Thyroid gland (tissue), 4 donors: Measurements from ENCODE around the gene PXDN. TPM values are rescaled to one million over a fixed set of nuclear protein-coding genes. Genes with fewer than 3 reads are reported as not detected.

ENCODE experiments used
- DNase-seq, 2 donors: peaks; one replicate each; pipeline ENCODE4 v3.0.0-alpha.2; 2019
- H3K27ac ChIP-seq, 3 donors: fragments of 200-600 bp; sonication (generic); 1 replicate in 2 of 3; 2 replicates in 1 of 3; pipeline ENCODE4 v1.5.1; 2016 to 2019; ENCODE audit warnings: mild to moderate bottlenecking in 1 of 3, moderate library complexity in 1 of 3
- H3K27me3 ChIP-seq: fragments of 200-600 bp; sonication (generic); one replicate; pipeline ENCODE4 v1.5.1; 2019
- H3K36me3 ChIP-seq, 2 donors: fragments of 200-600 bp; sonication (generic); one replicate each; pipeline ENCODE4 v1.5.1; 2016 to 2019
- H3K4me1 ChIP-seq, 2 donors: fragments of 200-600 bp; sonication (generic); one replicate each; pipeline ENCODE4 v1.5.1; 2017 to 2019
- H3K4me3 ChIP-seq, 3 donors: fragments of 200-600 bp; sonication (generic); replicated peaks in 1 of 3; 1 replicate in 2 of 3; 2 replicates in 1 of 3; pipeline ENCODE4 v1.5.1; 2016; ENCODE audit warnings: mild to moderate bottlenecking in 1 of 3
- H3K9me3 ChIP-seq: fragments of 200-600 bp; sonication (generic); one replicate; pipeline ENCODE4 v1.5.1; 2017
- POLR2A ChIP-seq, 2 donors: fragments of 450-650 bp; IDR thresholded peaks; one replicate each; pipeline ENCODE4 v1.6.1; 2017; ENCODE audit warnings: antibody characterized with exemption in 2 of 2, mild to moderate bottlenecking in 2 of 2, moderate library complexity in 1 of 2
- WGBS, 2 donors: methylation state at CpG; one replicate each; pipeline ENCODE4 v1.1.5; 2017; 5-methylcytosine and 5-hydroxymethylcytosine counted together
- intact Hi-C: fragments of 100-400 bp; cut with DNase I; formaldehyde crosslinking; loops from one replicate; pipeline ENCODE4 v1.15.1; 2023
- total RNA-seq, 4 donors: library from RNA; depleted of rRNA; stranded (reverse); fragments of >200 nt; gene quantifications; one replicate each; pipeline ENCODE4 v1.2.3, GENCODE V29; 2016
- TF ChIP-seq, protein P1 (sequence below), 6 experiments: fragments of 200-600 bp in 3 of 6; fragments of 450-650 bp in 3 of 6; sonication (generic) in 3 of 6; IDR thresholded peaks; one replicate each; pipeline ENCODE4 v1.5.1; 2016 to 2019; ENCODE audit warnings: antibody characterized with exemption in 6 of 6, mild to moderate bottlenecking in 2 of 6, inconsistent platforms in 1 of 6, moderate library complexity in 1 of 6

PXDN gene
- total RNA-seq, 4 donors from 2014 or later: 6.9 to 17.3 (median 13.6) TPM

DNA sequence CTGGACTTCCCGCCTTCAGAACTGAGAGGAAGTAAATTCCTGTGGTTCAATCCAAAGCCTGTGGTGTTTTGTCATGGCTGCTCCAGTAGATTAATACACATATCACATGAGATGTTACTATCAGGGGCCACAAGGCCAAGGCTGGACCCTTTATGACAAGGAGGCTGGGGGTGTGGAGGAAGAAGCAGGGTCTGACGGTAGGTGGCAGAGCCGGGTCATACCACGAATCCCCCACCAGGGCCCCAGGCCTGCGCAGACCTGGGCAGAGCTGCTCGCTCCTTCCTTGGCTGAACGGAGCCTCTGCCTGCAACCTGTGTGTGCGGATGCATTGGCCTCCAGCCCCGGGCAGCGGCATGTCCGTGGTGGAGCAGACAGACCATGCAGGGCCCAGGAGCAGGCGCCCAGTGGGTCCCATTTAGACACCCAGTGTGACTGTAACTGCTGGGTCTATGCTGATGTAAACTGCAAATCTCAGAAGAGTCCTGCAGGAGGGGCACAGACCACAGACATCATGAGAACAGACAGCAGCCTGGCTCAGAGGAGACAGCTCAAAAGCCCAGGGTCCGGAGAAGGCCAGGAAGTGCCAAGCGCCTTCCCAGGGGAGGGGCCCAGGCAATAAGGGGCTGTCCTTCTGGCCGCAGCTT, 155.2 kb downstream of the PXDN start:
- TF ChIP-seq POLR2A (IDR thresholded peaks at IDR 0.05): no peak
- TF ChIP-seq, protein P1, sequence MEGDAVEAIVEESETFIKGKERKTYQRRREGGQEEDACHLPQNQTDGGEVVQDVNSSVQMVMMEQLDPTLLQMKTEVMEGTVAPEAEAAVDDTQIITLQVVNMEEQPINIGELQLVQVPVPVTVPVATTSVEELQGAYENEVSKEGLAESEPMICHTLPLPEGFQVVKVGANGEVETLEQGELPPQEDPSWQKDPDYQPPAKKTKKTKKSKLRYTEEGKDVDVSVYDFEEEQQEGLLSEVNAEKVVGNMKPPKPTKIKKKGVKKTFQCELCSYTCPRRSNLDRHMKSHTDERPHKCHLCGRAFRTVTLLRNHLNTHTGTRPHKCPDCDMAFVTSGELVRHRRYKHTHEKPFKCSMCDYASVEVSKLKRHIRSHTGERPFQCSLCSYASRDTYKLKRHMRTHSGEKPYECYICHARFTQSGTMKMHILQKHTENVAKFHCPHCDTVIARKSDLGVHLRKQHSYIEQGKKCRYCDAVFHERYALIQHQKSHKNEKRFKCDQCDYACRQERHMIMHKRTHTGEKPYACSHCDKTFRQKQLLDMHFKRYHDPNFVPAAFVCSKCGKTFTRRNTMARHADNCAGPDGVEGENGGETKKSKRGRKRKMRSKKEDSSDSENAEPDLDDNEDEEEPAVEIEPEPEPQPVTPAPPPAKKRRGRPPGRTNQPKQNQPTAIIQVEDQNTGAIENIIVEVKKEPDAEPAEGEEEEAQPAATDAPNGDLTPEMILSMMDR (IDR thresholded peaks at IDR 0.05): no peak
- WGBS, 2 donors: 74 to 89% methylated on average over 3 to 10 of the region's 15 CpGs
- Histone ChIP-seq H3K27me3 (no peaks in the 10 kb centered on the region), H3K4me3 (no peak overlapping the region), H3K4me1 (peaks cover 0 to 19% of the 10 kb centered on the region in 2 donors), H3K36me3 (no peaks in the 10 kb centered on the region), H3K9me3 (no peaks in the 10 kb centered on the region), H3K27ac (no peak overlapping the region)
- DNase-seq: no peak
- intact Hi-C loops: no loop called here

DNA sequence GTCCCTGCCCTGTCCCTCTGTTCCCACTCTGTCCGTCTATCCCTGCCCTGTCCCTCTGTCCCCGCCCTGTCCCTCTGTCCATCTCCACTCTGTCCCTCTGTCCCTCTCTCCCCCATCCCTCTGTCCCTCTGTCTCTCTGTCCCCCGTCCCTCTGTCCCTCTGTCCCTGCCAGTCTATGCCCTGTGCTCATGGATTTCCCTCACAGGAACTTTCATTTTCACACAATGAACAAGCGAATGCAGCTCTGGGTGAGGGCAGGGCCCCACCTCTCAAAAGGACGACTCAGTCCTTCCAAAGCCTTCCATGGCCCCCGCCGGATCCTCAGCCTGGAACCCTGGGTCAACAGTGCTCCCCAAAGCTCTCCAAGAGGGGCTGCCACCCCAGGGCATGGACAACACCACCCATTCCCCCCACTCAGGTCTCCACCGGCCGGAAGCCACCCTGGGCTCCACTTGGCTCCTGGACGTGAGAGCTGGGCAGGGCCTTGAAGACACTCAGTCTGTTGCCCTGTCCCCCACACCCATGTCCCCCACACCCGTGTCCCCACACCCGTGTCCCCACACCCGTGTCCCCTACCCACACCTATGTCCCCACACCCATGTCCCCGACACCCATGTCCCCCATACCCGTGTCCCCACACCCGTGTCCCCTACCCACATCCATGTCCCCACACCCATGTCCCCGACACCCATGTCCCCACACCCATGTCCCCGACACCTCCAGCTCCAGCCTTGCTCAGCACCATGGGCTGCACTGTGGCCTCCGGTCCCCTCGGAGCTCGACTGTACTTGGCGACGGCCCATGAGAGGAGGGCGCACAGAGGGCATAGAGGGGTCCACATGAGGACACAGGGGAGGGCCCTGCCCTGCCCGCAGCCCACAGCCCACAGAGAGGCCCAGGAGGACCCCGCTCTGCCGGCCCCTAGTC, 156.0 kb downstream of the PXDN start:
- H3K27me3 ChIP-seq: no peaks in the 10 kb centered on the region
- DNase-seq: no peak
- H3K4me3 ChIP-seq: no peak overlapping the region
- H3K9me3 ChIP-seq: no peaks in the 10 kb centered on the region
- 84 to 87% methylated on average over 25 to 26 of the region's 27 CpGs for WGBS, 2 donors
- H3K4me1 ChIP-seq: peaks cover 0 to 13% of the 10 kb centered on the region in 2 donors
- H3K36me3 ChIP-seq: no peaks in the 10 kb centered on the region
- TF ChIP-seq, protein P1 (IDR thresholded peaks at IDR 0.05): no peak
- no peak for TF ChIP-seq POLR2A (IDR thresholded peaks at IDR 0.05)
- intact Hi-C loops: no loop called here
- no peak overlapping the region for H3K27ac ChIP-seq

- TF ChIP-seq, protein P1 (IDR thresholded peaks at IDR 0.05): no peak
- TF ChIP-seq POLR2A (IDR thresholded peaks at IDR 0.05): no peak
- no peaks in the 10 kb centered on the region for H3K36me3 ChIP-seq
- intact Hi-C loops: no loop called here
- H3K9me3 ChIP-seq: no peaks in the 10 kb centered on the region
- H3K27me3 ChIP-seq: no peaks in the 10 kb centered on the region
- no peak overlapping the region for H3K4me3 ChIP-seq
- H3K4me1 ChIP-seq: peaks cover 0 to 12% of the 10 kb centered on the region in 2 donors
- no peak overlapping the region for H3K27ac ChIP-seq
- 75 to 76% methylated on average over 16 to 17 of the region's 17 CpGs for WGBS, 2 donors
- DNase-seq: no peak
These were observed 157.1 kb downstream of the PXDN start for GRCh38 chr2:1586923-1587840.

DNA sequence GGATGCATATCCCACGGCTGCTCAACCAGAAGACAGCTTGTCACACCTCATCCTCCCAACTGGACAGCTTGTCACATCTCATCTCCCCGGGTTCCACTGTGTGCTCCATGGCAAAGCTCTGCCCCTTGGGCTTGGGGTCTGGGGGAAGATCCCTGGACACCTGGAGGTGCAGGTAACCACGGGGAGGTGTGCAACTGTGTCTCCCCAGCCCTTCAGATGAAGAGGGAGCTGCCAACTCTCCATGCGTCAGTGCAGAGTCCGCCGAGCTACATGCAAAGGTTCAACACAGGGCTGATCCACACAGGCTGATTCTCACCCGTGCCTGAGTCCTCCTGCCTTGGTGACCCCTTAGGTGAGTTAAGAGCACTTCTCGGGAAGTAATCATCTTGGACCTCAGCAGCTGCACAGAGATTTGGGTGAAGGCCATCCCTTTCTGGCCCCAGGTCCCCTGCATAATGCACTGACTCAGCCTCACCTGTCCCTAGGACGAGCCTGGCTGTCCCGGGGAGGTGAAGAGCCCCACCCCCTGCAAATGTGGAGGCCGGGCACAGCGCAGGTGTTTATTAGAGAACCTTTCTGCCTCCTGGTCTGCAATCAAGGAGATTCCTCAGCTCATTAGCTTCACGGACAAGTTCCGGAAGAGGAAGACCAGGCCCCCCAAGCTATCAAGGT, 157.9 kb downstream of the PXDN start:
- no peaks in the 10 kb centered on the region for H3K36me3 ChIP-seq
- no peak for DNase-seq
- H3K4me3 ChIP-seq: no peak overlapping the region
- H3K4me1 ChIP-seq: peaks cover 0 to 4% of the 10 kb centered on the region in 2 donors
- H3K9me3 ChIP-seq: no peaks in the 10 kb centered on the region
- H3K27me3 ChIP-seq: no peaks in the 10 kb centered on the region
- 60 to 62% methylated on average over 9 of the region's 14 CpGs for WGBS, 2 donors
- TF ChIP-seq, protein P1 (IDR thresholded peaks at IDR 0.05): no peak
- no peak for TF ChIP-seq POLR2A (IDR thresholded peaks at IDR 0.05)
- intact Hi-C loops: no loop called here
- H3K27ac ChIP-seq: no peak overlapping the region
